T-helper 17 cell (primary cell): Measurements from ENCODE around the gene ZNF274. TPM values are rescaled to one million over a fixed set of nuclear protein-coding genes. Genes with fewer than 3 reads are reported as not detected.
"Not testable (repeated sequence)": the region's sequence is repeated elsewhere in the genome, so short reads cannot be mapped to it uniquely, and the experiment has no call there.

Source experiments
- ATAC-seq: fragments of 150-1000 bp; cut with Tn5 transposase; 2 replicates; pipeline ENCODE4 v1.10.0; 2021; ENCODE audit warnings: mild to moderate bottlenecking, moderate library complexity
- DNase-seq, 3 donors: peaks; one replicate each; pipeline versions ENCODE4 v3.0.0 to v3.0.0-alpha.2; 2020 to 2021
- H3K9me3 ChIP-seq: one replicate; pipeline ENCODE4 v1.7.0; 2013; ENCODE audit warnings: low read length, mild to moderate bottlenecking; ENCODE audit not compliant: control insufficient read depth, poor library complexity, severe bottlenecking
- H3K27ac Mint-ChIP-seq: one replicate; pipeline ENCODE4 v1.8.0; 2022; ENCODE audit warnings: mild to moderate bottlenecking, moderate library complexity, mixed read lengths
- H3K27me3 Mint-ChIP-seq: one replicate; pipeline ENCODE4 v1.8.0; 2022; ENCODE audit warnings: mixed read lengths
- H3K36me3 Mint-ChIP-seq: one replicate; pipeline ENCODE4 v1.8.0; 2022; ENCODE audit warnings: low read depth, mixed read lengths
- H3K4me1 Mint-ChIP-seq: one replicate; pipeline ENCODE4 v1.8.0; 2022; ENCODE audit warnings: mild to moderate bottlenecking, mixed read lengths
- H3K4me3 Mint-ChIP-seq: one replicate; pipeline ENCODE4 v1.8.0; 2022; ENCODE audit warnings: mild to moderate bottlenecking, moderate library complexity, mixed read lengths
- total RNA-seq, 4 donors: library from RNA in 2 of 4; stranded (reverse) in 2 of 4; gene quantifications; one replicate each; pipeline ENCODE4 v1.2.3 and lab custom pipeline; 2022 to 2026

The ZNF274 gene
- total RNA-seq (10 to 100 TPM; 30.4 to 41.0 TPM), total RNA-seq (lab: John Stamatoyannopoulos, UW) (67.4 to 101 reads per million in 2 donors)

GRCh38 chr19:58182989-58183816 is at the start of gene ZNF274:
TSS of gene ZNF274 (plus strand) at chr19:58183061. CDS start at chr19:58183966, 905 bp downstream.
- Mint-ChIP-seq H3K27me3 (no peaks in the 10 kb centered on the region), H3K4me3 (peak within 1 kb of the TSS; percentile 87), H3K4me1 (peaks cover 9% of the 10 kb centered on the region), H3K27ac (peak within 1 kb of the TSS; percentile 84), H3K36me3 (peaks cover 10% of the 10 kb centered on the region)
- ATAC-seq (peak; percentile 92), DNase-seq (peak; percentile 84 to 92 (median 90))
- H3K9me3 ChIP-seq = peaks cover 60% of the 10 kb centered on the region

GRCh38 chr19:58134244-58134643 is 48.6 kb upstream of the ZNF274 start:
- Mint-ChIP-seq H3K27me3 (no peaks in the 10 kb centered on the region), H3K4me1 (no peaks in the 10 kb centered on the region), H3K27ac (no peak overlapping the region), H3K4me3 (no peak overlapping the region), H3K36me3 (peaks cover 18% of the 10 kb centered on the region)
- H3K9me3 ChIP-seq = peaks cover 56% of the 10 kb centered on the region
- DNase-seq (no peak), ATAC-seq (no peak)

- Mint-ChIP-seq H3K27ac (peak overlapping the region; percentile 6), H3K4me3 (no peak overlapping the region), H3K4me1 (peaks cover 6% of the 10 kb centered on the region), H3K36me3 (peaks cover 7% of the 10 kb centered on the region), H3K27me3 (no peaks in the 10 kb centered on the region)
- ATAC-seq = no peak
- H3K9me3 ChIP-seq = peaks cover 18% of the 10 kb centered on the region
- no peak for DNase-seq
These were observed 37.0 kb upstream of the ZNF274 start for GRCh38 chr19:58145849-58146248.

GRCh38 chr19:58147475-58147874 is 35.4 kb upstream of the ZNF274 start:
- DNase-seq, H3K4me3 Mint-ChIP-seq: not testable (repeated sequence)

GRCh38 chr19:58150328-58150921 is 32.4 kb upstream of the ZNF274 start, which contains the start of gene ZNF329:
TSS of gene ZNF329 (minus strand) at chr19:58150789. CDS start at chr19:58129503, 21,286 bp downstream.
- peak within 1 kb of the TSS; percentile 92 for H3K4me3 Mint-ChIP-seq
- H3K9me3 ChIP-seq = peaks cover 5% of the 10 kb centered on the region
- ATAC-seq (peak; percentile 66), DNase-seq (peak; percentile 84 to 94 (median 85))
- H3K27ac Mint-ChIP-seq = peak within 1 kb of the TSS; percentile 86
- H3K4me1 Mint-ChIP-seq = peaks cover 9% of the 10 kb centered on the region
- H3K27me3 Mint-ChIP-seq = no peaks in the 10 kb centered on the region
- H3K36me3 Mint-ChIP-seq = peaks cover 4% of the 10 kb centered on the region

More at GRCh38 chr19:58147475-58147874, 35.4 kb upstream of the ZNF274 start:
- H3K9me3 ChIP-seq = peaks cover 16% of the 10 kb centered on the region
- H3K36me3 Mint-ChIP-seq, H3K27ac Mint-ChIP-seq, H3K27me3 Mint-ChIP-seq, ATAC-seq, H3K4me1 Mint-ChIP-seq: not testable (repeated sequence)

GRCh38 chr19:58153386-58153785 is 29.5 kb upstream of the ZNF274 start:
- no peak for DNase-seq
- H3K4me3 Mint-ChIP-seq = no peak overlapping the region
- ATAC-seq = no peak
- H3K27ac Mint-ChIP-seq = no peak overlapping the region
- peaks cover 9% of the 10 kb centered on the region for H3K4me1 Mint-ChIP-seq
- H3K27me3 Mint-ChIP-seq = no peaks in the 10 kb centered on the region
- H3K36me3 Mint-ChIP-seq = peaks cover 2% of the 10 kb centered on the region
- peaks cover 5% of the 10 kb centered on the region for H3K9me3 ChIP-seq

- peak overlapping the region; percentile 56 for H3K27ac Mint-ChIP-seq
- ATAC-seq (no peak), DNase-seq (no peak)
- no peaks in the 10 kb centered on the region for H3K27me3 Mint-ChIP-seq
- peaks cover 9% of the 10 kb centered on the region for H3K4me1 Mint-ChIP-seq
- no peaks in the 10 kb centered on the region for H3K9me3 ChIP-seq
- peak overlapping the region; percentile 85 for H3K4me3 Mint-ChIP-seq
- peaks cover 2% of the 10 kb centered on the region for H3K36me3 Mint-ChIP-seq
These were observed 28.6 kb upstream of the ZNF274 start for GRCh38 chr19:58154287-58154678.

- Mint-ChIP-seq H3K27ac (peak overlapping the region; percentile 56), H3K4me3 (peak overlapping the region; percentile 85), H3K4me1 (peaks cover 5% of the 10 kb centered on the region), H3K27me3 (no peaks in the 10 kb centered on the region), H3K36me3 (no peaks in the 10 kb centered on the region)
- H3K9me3 ChIP-seq = no peaks in the 10 kb centered on the region
- DNase-seq (peak; percentile 94 to 100 (median 98)), ATAC-seq (peak; percentile 92)
These were observed 27.9 kb upstream of the ZNF274 start for GRCh38 chr19:58154679-58155648.

- no peak overlapping the region for H3K27ac Mint-ChIP-seq
- no peaks in the 10 kb centered on the region for H3K27me3 Mint-ChIP-seq
- no peak for ATAC-seq
- no peaks in the 10 kb centered on the region for H3K36me3 Mint-ChIP-seq
- DNase-seq = no peak
- H3K4me3 Mint-ChIP-seq = no peak overlapping the region
- peaks cover 3% of the 10 kb centered on the region for H3K4me1 Mint-ChIP-seq
- H3K9me3 ChIP-seq = peaks cover 5% of the 10 kb centered on the region
These were observed 25.7 kb upstream of the ZNF274 start for GRCh38 chr19:58157045-58157728.

GRCh38 chr19:58166268-58166667 is 16.6 kb upstream of the ZNF274 start:
- Mint-ChIP-seq H3K4me3 (no peak overlapping the region), H3K27ac (no peak overlapping the region), H3K4me1 (no peaks in the 10 kb centered on the region), H3K27me3 (no peaks in the 10 kb centered on the region), H3K36me3 (no peaks in the 10 kb centered on the region)
- no peak for DNase-seq
- peaks cover 15% of the 10 kb centered on the region for H3K9me3 ChIP-seq
- no peak for ATAC-seq

GRCh38 chr19:58166708-58167280 is 16.1 kb upstream of the ZNF274 start:
- Mint-ChIP-seq H3K27ac (no peak overlapping the region), H3K4me3 (no peak overlapping the region), H3K36me3 (no peaks in the 10 kb centered on the region), H3K27me3 (no peaks in the 10 kb centered on the region), H3K4me1 (no peaks in the 10 kb centered on the region)
- no peak for DNase-seq
- H3K9me3 ChIP-seq = peaks cover 12% of the 10 kb centered on the region
- ATAC-seq = no peak

GRCh38 chr19:58170860-58171259 is 12.0 kb upstream of the ZNF274 start:
- no peaks in the 10 kb centered on the region for H3K36me3 Mint-ChIP-seq
- no peak overlapping the region for H3K27ac Mint-ChIP-seq
- no peaks in the 10 kb centered on the region for H3K27me3 Mint-ChIP-seq

More at GRCh38 chr19:58170860-58171259, 12.0 kb upstream of the ZNF274 start:
- ATAC-seq = no peak
- peaks cover 5% of the 10 kb centered on the region for H3K9me3 ChIP-seq
- no peaks in the 10 kb centered on the region for H3K4me1 Mint-ChIP-seq
- no peak overlapping the region for H3K4me3 Mint-ChIP-seq
- DNase-seq = no peak
